HepG2 (cell line): ENCODE results near the gene OPRL1. TPM values are rescaled to one million over a fixed set of nuclear protein-coding genes. Genes with fewer than 3 reads are reported as not detected.

Experiments
- AGO2 ChIP-seq: fragments of 200-400 bp; formaldehyde crosslinking; optimal IDR thresholded peaks from 2 replicates; pipeline ENCODE3; 2017; ENCODE audit warnings: mild to moderate bottlenecking, low read depth, low read length, moderate library complexity
- CBX5 ChIP-seq: sonication (generic); formaldehyde crosslinking; IDR thresholded peaks from 2 replicates; pipeline ENCODE4 v1.4.0; 2020; ENCODE audit warnings: missing genetic modification reagents, borderline replicate concordance
- CENPX ChIP-seq: sonication (generic); formaldehyde crosslinking; IDR thresholded peaks from 2 replicates; pipeline ENCODE4 v1.9.0; 2021; ENCODE audit warnings: mild to moderate bottlenecking, missing genetic modification reagents, moderate library complexity
- CHD4 ChIP-seq: fragments of 200-600 bp; sonication (generic); IDR thresholded peaks from 2 replicates; pipeline ENCODE4 v1.7.0; 2017; ENCODE audit warnings: mild to moderate bottlenecking, low read length, borderline replicate concordance
- GTF3A ChIP-seq: sonication (generic); formaldehyde crosslinking; conservative IDR thresholded peaks from 2 replicates; pipeline ENCODE4 v1.4.0; 2020; ENCODE audit warnings: mild to moderate bottlenecking, missing genetic modification reagents
- MAZ ChIP-seq, 2 experiments: sonication (generic) in 1 of 2; formaldehyde crosslinking in 1 of 2; IDR thresholded peaks; 2 replicates each; pipeline versions ENCODE4 v1.5.0 to v1.6.1; 2012 to 2020; ENCODE audit warnings: low read depth in 2 of 2, mild to moderate bottlenecking in 2 of 2, borderline replicate concordance in 1 of 2, improper control_type of control experiment in 1 of 2, low read length in 1 of 2, missing genetic modification reagents in 1 of 2, moderate library complexity in 1 of 2
- MTF1 ChIP-seq: sonication (generic); formaldehyde crosslinking; IDR thresholded peaks from 2 replicates; pipeline ENCODE4 v1.5.0; 2020; ENCODE audit warnings: missing genetic modification reagents
- RXRB ChIP-seq: IDR thresholded peaks from 2 replicates; pipeline ENCODE4 v1.6.1; 2016; ENCODE audit warnings: borderline replicate concordance, missing genetic modification reagents, missing compliant biosample characterization
- TP53 ChIP-seq: sonication (generic); formaldehyde crosslinking; conservative IDR thresholded peaks from 2 replicates; pipeline ENCODE4 v1.4.0; 2020; ENCODE audit warnings: missing genetic modification reagents
- ZFP36 ChIP-seq: fragments of 150-350 bp; IDR thresholded peaks from 2 replicates; pipeline ENCODE4 v1.6.1; 2018; ENCODE audit warnings: borderline replicate concordance, low read length, low read depth; ENCODE audit not compliant: partially characterized antibody
- ZNF12 ChIP-seq: sonication (generic); formaldehyde crosslinking; IDR thresholded peaks from 2 replicates; pipeline ENCODE4 v1.5.0; 2020; ENCODE audit warnings: missing genetic modification reagents
- ZNF790 ChIP-seq: sonication (generic); formaldehyde crosslinking; IDR thresholded peaks from 2 replicates; pipeline ENCODE4 v1.8.0; 2022; ENCODE audit warnings: missing genetic modification reagents, mild to moderate bottlenecking, borderline replicate concordance
- polyA plus RNA-seq, 8 experiments: library from polyadenylated mRNA; depleted of rRNA in 3 of 8; stranded (reverse) in 7 of 8; unstranded in 1 of 8; fragments of >200 nt; fragmentation: Illumina TruSeq in 4 of 8; extraction: Trizol in 4 of 8; gene quantifications; 2 replicates each; pipeline versions ENCODE4 v1.2.1 to v1.2.3, GENCODE V29; 2011 to 2016; ENCODE audit warnings: low read depth in 4 of 8, missing spikeins in 1 of 8, mixed read lengths in 1 of 8; ENCODE audit not compliant: insufficient read depth in 1 of 8
- total RNA-seq, 5 experiments: library from RNA; depleted of rRNA; stranded (reverse); fragments of >200 nt; fragmentation: Illumina TruSeq; extraction: Trizol; gene quantifications; 2 replicates each; pipeline ENCODE4 v1.2.3, GENCODE V29; 2016; ENCODE audit warnings: low read depth in 1 of 5
- TF ChIP-seq, protein P1 (sequence below): sonication (generic); formaldehyde crosslinking; IDR thresholded peaks from one replicate; pipeline ENCODE4 v1.5.1; 2020; ENCODE audit warnings: mild to moderate bottlenecking, missing genetic modification reagents; ENCODE audit errors: not compliant biosample characterization
- TF ChIP-seq, protein P2 (sequence below): fragments of 450-650 bp; IDR thresholded peaks from 2 replicates; pipeline ENCODE4 v1.6.1; 2017; ENCODE audit warnings: mild to moderate bottlenecking
- TF ChIP-seq, protein P3 (sequence below): sonication (generic); formaldehyde crosslinking; IDR thresholded peaks from 2 replicates; pipeline ENCODE4 v1.5.0; 2020; ENCODE audit warnings: mild to moderate bottlenecking, missing genetic modification reagents

The OPRL1 gene
- total and polyA plus RNA-seq, 2 of the 13 experiments (the other 11 are each of a cell fraction or from before 2014, with no cell fraction given), result 0.35 to 0.71 TPM

DNA sequence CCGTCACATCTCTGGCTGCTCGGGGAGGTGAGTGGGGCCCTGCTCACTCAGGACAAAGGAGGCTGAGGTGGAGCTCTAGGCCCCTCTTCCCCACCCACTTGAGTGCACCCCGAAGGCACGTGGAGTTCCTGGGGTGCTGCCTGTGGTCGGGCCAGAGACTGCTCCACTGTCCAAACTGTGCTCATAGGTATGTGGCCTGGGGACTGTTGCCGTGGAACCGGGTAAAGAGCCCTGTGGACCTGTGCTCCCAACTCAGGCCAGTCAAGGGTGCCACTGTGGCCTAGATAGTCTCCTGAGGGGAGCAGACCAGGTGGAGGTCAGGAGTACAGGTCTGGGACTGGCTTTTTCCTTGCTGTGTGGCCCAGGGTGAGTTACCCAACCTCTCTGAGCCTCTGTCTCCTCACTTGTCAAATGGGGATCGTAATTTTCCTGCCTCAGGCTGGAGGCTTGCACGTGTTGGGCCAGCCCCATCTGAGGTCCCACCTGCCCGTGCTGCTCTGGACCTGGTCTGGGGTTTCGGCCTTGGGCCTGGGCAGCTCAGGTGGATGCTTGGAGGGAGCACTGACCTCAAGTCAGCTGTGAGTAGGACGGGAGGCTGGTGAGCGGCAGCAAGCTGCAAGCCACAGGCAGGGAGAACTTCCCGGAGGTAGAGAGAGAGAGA, 39.9 kb downstream of the OPRL1 start (continued):
- TF ChIP-seq, protein P1, sequence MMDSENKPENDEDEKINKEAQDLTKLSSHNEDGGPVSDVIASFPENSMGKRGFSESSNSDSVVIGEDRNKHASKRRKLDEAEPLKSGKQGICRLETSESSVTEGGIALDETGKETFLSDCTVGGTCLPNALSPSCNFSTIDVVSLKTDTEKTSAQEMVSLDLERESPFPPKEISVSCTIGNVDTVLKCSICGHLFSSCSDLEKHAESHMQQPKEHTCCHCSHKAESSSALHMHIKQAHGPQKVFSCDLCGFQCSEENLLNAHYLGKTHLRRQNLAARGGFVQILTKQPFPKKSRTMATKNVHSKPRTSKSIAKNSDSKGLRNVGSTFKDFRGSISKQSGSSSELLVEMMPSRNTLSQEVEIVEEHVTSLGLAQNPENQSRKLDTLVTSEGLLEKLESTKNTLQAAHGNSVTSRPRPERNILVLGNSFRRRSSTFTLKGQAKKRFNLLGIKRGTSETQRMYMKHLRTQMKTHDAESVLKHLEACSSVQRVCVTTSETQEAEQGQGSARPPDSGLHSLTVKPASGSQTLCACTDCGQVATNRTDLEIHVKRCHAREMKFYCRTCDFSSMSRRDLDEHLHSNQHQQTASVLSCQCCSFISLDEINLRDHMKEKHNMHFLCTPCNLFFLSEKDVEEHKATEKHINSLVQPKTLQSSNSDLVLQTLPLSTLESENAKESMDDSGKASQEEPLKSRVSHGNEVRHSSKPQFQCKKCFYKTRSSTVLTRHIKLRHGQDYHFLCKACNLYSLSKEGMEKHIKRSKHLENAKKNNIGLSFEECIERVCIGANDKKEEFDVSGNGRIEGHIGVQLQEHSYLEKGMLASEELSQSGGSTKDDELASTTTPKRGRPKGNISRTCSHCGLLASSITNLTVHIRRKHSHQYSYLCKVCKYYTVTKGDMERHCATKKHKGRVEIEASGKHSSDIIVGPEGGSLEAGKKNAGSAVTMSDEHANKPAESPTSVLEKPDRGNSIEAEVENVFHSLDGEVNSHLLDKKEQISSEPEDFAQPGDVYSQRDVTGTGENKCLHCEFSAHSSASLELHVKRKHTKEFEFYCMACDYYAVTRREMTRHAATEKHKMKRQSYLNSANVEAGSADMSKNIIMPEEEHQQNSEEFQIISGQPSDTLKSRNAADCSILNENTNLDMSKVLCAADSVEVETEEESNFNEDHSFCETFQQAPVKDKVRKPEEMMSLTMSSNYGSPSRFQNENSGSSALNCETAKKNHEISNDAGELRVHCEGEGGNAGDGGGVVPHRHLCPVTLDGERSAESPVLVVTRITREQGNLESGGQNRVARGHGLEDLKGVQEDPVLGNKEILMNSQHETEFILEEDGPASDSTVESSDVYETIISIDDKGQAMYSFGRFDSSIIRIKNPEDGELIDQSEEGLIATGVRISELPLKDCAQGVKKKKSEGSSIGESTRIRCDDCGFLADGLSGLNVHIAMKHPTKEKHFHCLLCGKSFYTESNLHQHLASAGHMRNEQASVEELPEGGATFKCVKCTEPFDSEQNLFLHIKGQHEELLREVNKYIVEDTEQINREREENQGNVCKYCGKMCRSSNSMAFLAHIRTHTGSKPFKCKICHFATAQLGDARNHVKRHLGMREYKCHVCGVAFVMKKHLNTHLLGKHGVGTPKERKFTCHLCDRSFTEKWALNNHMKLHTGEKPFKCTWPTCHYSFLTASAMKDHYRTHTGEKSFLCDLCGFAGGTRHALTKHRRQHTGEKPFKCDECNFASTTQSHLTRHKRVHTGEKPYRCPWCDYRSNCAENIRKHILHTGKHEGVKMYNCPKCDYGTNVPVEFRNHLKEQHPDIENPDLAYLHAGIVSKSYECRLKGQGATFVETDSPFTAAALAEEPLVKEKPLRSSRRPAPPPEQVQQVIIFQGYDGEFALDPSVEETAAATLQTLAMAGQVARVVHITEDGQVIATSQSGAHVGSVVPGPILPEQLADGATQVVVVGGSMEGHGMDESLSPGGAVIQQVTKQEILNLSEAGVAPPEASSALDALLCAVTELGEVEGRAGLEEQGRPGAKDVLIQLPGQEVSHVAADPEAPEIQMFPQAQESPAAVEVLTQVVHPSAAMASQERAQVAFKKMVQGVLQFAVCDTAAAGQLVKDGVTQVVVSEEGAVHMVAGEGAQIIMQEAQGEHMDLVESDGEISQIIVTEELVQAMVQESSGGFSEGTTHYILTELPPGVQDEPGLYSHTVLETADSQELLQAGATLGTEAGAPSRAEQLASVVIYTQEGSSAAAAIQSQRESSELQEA, result peak; percentile 42
- TF ChIP-seq ZNF790 (no peak), TP53 (no peak), RXRB (no peak), CBX5 (CRISPR knock-in tag) (no peak), ZFP36 (peak; percentile 61), CHD4 (no peak), MTF1 (no peak), CENPX (no peak), ZNF12 (no peak), GTF3A (CRISPR knock-in tag) (no peak), MAZ (IDR thresholded peaks at IDR 0.05; ENCODE audit: borderline replicate concordance, low read depth, low read length) (no peak), MAZ (CRISPR knock-in tag; IDR thresholded peaks at IDR 0.05; ENCODE audit: low read depth) (no peak), AGO2 (no peak)
- TF ChIP-seq, protein P2, sequence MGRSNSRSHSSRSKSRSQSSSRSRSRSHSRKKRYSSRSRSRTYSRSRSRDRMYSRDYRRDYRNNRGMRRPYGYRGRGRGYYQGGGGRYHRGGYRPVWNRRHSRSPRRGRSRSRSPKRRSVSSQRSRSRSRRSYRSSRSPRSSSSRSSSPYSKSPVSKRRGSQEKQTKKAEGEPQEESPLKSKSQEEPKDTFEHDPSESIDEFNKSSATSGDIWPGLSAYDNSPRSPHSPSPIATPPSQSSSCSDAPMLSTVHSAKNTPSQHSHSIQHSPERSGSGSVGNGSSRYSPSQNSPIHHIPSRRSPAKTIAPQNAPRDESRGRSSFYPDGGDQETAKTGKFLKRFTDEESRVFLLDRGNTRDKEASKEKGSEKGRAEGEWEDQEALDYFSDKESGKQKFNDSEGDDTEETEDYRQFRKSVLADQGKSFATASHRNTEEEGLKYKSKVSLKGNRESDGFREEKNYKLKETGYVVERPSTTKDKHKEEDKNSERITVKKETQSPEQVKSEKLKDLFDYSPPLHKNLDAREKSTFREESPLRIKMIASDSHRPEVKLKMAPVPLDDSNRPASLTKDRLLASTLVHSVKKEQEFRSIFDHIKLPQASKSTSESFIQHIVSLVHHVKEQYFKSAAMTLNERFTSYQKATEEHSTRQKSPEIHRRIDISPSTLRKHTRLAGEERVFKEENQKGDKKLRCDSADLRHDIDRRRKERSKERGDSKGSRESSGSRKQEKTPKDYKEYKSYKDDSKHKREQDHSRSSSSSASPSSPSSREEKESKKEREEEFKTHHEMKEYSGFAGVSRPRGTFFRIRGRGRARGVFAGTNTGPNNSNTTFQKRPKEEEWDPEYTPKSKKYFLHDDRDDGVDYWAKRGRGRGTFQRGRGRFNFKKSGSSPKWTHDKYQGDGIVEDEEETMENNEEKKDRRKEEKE, result no peak
- TF ChIP-seq, protein P3, sequence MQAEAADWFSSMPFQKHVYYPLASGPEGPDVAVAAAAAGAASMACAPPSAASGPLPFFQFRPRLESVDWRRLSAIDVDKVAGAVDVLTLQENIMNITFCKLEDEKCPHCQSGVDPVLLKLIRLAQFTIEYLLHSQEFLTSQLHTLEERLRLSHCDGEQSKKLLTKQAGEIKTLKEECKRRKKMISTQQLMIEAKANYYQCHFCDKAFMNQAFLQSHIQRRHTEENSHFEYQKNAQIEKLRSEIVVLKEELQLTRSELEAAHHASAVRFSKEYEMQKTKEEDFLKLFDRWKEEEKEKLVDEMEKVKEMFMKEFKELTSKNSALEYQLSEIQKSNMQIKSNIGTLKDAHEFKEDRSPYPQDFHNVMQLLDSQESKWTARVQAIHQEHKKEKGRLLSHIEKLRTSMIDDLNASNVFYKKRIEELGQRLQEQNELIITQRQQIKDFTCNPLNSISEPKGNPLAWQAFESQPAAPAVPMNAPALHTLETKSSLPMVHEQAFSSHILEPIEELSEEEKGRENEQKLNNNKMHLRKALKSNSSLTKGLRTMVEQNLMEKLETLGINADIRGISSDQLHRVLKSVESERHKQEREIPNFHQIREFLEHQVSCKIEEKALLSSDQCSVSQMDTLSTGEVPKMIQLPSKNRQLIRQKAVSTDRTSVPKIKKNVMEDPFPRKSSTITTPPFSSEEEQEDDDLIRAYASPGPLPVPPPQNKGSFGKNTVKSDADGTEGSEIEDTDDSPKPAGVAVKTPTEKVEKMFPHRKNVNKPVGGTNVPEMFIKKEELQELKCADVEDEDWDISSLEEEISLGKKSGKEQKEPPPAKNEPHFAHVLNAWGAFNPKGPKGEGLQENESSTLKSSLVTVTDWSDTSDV, result 0 out of 2 replicates have a peak, but pooled peaks have one; percentile 30
